Lung (tissue), 12 donors: ENCODE results near the gene SLC14A1. TPM values are rescaled to one million over a fixed set of nuclear protein-coding genes. Genes with fewer than 3 reads are reported as not detected.
A peak's percentile ranks its signal among the peaks of the same experiment; 100 is the strongest.

ENCODE experiments used
- ATAC-seq: fragments of 200-7000 bp; cut with Tn5 transposase; one replicate; pipeline ENCODE4 v1.9.1; 2020; ENCODE audit warnings: moderate number of reproducible peaks; ENCODE audit not compliant: insufficient read depth, low FRiP score
- DNase-seq, 3 donors: peaks; one replicate each; pipeline ENCODE4 v3.0.0-alpha.2; 2013 to 2017
- H3K27ac ChIP-seq, 2 donors: one replicate each; pipeline ENCODE4 v1.5.1; 2013; ENCODE audit warnings: mild to moderate bottlenecking in 2 of 2, moderate library complexity in 2 of 2, control low read depth in 1 of 2, inconsistent platforms in 1 of 2, low read depth in 1 of 2, low read length in 1 of 2
- H3K27me3 ChIP-seq, 3 donors: one replicate each; pipeline ENCODE4 v1.5.1; 2013; ENCODE audit warnings: low read length in 2 of 3; ENCODE audit not compliant: control insufficient read depth in 3 of 3, insufficient read depth in 3 of 3
- H3K36me3 ChIP-seq, 4 donors: one replicate each; pipeline ENCODE4 v1.5.1; 2013; ENCODE audit warnings: low read length in 4 of 4, mild to moderate bottlenecking in 1 of 4, moderate library complexity in 1 of 4; ENCODE audit not compliant: control insufficient read depth in 4 of 4, insufficient read depth in 4 of 4
- H3K4me1 ChIP-seq, 5 donors: one replicate each; pipeline ENCODE4 v1.5.1; 2013; ENCODE audit warnings: low read length in 5 of 5, mild to moderate bottlenecking in 2 of 5, moderate library complexity in 1 of 5; ENCODE audit not compliant: control insufficient read depth in 5 of 5, insufficient read depth in 5 of 5
- H3K4me3 ChIP-seq: one replicate; pipeline ENCODE4 v1.5.1; 2013; ENCODE audit warnings: mild to moderate bottlenecking, control low read depth, moderate library complexity
- H3K9ac ChIP-seq, 2 donors: one replicate each; pipeline ENCODE4 v1.5.1; 2013; ENCODE audit warnings: low read length in 2 of 2, control low read depth in 1 of 2; ENCODE audit not compliant: insufficient read depth in 1 of 2
- H3K9me3 ChIP-seq, 4 donors: one replicate each; pipeline ENCODE4 v1.5.1; 2013; ENCODE audit warnings: low read length in 3 of 4, mild to moderate bottlenecking in 1 of 4, moderate library complexity in 1 of 4; ENCODE audit not compliant: control insufficient read depth in 4 of 4, insufficient read depth in 3 of 4
- CTCF ChIP-seq: IDR thresholded peaks from 2 replicates; pipeline ENCODE4 v1.5.1; 2012; ENCODE audit warnings: mild to moderate bottlenecking; ENCODE audit errors: control extremely low read depth, extremely low read depth
- WGBS, 2 donors: extraction: QIAGEN DNeasy Blood & Tissue Kit; methylation state at CpG; one replicate each; pipeline ENCODE4 v1.1.7; 2013; 5-methylcytosine and 5-hydroxymethylcytosine counted together
- polyA plus RNA-seq, 2 donors: library from polyadenylated mRNA; stranded (reverse); fragments of 200-250 nt; gene quantifications; one replicate each; pipeline ENCODE4 v1.2.1, GENCODE V29; 2013
- total RNA-seq, 2 donors: library from RNA; depleted of rRNA in 1 of 2; stranded (reverse); fragments of >200 nt in 1 of 2; gene quantifications; one replicate each; pipeline ENCODE4 v1.2.1, GENCODE V29; 2014 to 2021
- donor health status: control.
- donor health status: control.
- donor health status: Bipolar disorder and iron deficiency.
- donor health status: healthy.
- donor health status: DM: yes; HTN: yes; CAD: no.

The SLC14A1 gene
- total and polyA plus RNA-seq, 4 donors = 0.31 to 10.5 (median 1.0) TPM

DNA sequence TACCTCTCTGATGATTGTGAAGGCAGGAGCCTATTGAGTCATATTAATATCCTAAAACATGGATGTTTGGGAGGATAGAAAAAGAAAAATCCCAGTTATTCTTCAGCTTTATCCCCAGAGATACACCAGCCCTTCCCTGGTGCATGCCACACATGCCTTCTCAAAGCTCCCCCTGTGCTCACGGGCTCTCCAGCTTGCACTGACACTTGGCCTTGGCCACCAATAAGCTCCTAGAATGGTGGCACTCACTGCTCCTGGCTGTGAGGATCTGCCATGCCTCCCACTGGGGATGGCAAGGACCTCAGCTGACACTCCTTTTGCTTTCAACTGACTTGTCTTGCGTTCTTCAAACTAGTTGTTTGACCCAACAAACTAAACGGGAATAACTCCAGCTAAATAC lies 15.9 kb downstream of the SLC14A1 start:
- 73 to 89% methylated on average over 3 of the region's 3 CpGs for WGBS, 2 donors
- Histone ChIP-seq H3K4me3 (no peak overlapping the region), H3K4me1 (peaks cover 0 to 4% (median 0%) of the 10 kb centered on the region in 5 donors), H3K9me3 (no peaks in the 10 kb centered on the region), H3K27ac (peak overlapping the region in 1 of 2 donors; percentile 22), H3K9ac (peak overlapping the region in 1 of 2 donors; percentile 16), H3K27me3 (peaks cover 0 to 4% (median 0%) of the 10 kb centered on the region in 3 donors), H3K36me3 (no peaks in the 10 kb centered on the region)
- DNase-seq = no peak
- no peak for ATAC-seq
- TF ChIP-seq CTCF = no peak

DNA sequence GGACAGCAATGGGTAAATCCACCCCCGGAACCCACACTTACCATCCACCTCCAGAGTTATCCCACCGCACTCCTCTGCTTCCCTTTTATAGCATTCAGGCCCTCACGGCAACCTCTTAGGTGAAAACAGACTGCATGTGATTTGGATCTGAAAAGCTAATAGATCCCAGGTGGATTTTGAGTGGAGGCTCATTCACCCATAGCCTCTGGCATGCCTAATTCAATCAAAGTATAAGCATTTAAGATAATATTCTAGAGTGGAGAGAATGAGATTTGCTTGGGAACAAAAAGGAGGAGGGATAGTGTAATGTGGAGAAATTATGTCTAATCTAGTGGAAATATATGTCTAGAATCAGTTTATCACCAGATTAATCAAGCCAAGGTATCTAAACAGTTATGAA lies 17.1 kb downstream of the SLC14A1 start:
- H3K9me3 ChIP-seq = no peaks in the 10 kb centered on the region
- H3K4me3 ChIP-seq = no peak overlapping the region
- H3K27me3 ChIP-seq = peaks cover 0 to 4% (median 0%) of the 10 kb centered on the region in 3 donors
- 80 to 96% methylated on average over 3 of the region's 3 CpGs for WGBS, 2 donors
- ATAC-seq (no peak), DNase-seq (no peak)
- H3K27ac ChIP-seq = no peak overlapping the region
- H3K4me1 ChIP-seq = peaks cover 0 to 9% (median 0%) of the 10 kb centered on the region in 5 donors
- H3K36me3 ChIP-seq = no peaks in the 10 kb centered on the region
- no peak overlapping the region for H3K9ac ChIP-seq
- TF ChIP-seq CTCF = no peak

DNA sequence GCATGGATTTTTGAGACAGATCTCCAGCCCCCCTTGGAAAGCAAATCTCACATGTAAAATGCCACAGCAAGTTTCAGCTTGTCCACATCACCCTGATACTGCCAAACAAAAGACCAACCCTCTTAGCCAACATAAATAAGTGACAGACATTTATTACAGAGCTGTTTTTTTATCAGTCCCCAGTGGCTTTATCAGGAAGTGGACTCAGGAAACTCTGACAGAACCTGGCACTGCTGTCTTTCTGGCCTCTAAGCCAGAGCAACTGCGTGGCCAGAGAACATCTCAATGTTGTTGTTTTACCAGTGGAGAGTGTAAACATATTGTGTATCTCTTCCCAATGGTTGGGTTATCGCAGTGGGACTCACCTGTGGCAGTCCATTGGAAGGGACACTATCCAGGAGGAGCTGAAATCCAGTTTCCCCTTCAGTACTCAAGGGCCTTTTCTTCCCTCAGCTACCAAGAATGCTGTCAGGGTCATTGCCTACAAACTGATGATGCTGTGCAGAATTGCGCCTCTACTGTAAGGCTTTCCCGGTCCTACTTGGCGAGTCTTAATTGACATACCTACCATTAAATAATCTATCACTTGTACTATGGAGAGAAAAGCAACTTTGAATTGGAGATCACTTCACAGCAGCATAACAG lies 22.0 kb downstream of the SLC14A1 start:
- no peaks in the 10 kb centered on the region for H3K9me3 ChIP-seq
- no peaks in the 10 kb centered on the region for H3K36me3 ChIP-seq
- peaks cover 0 to 2% (median 0%) of the 10 kb centered on the region in 3 donors for H3K27me3 ChIP-seq
- H3K27ac ChIP-seq = peak overlapping the region in 1 of 2 donors; percentile 54
- no peak overlapping the region for H3K9ac ChIP-seq
- DNase-seq (peak in 1 of 3 donors; percentile 6), ATAC-seq (no peak)
- H3K4me3 ChIP-seq = no peak overlapping the region
- H3K4me1 ChIP-seq = peaks cover 0 to 14% (median 0%) of the 10 kb centered on the region in 5 donors
- no peak for TF ChIP-seq CTCF
- 69 to 80% methylated on average over 5 of the region's 5 CpGs for WGBS, 2 donors

GRCh38 chr18:45748501-45748900 lies 24.5 kb downstream of the SLC14A1 start:
- peaks cover 0 to 14% (median 0%) of the 10 kb centered on the region in 5 donors for H3K4me1 ChIP-seq
- no peaks in the 10 kb centered on the region for H3K27me3 ChIP-seq
- no peak overlapping the region for H3K9ac ChIP-seq
- no peak overlapping the region for H3K27ac ChIP-seq
- no peak for TF ChIP-seq CTCF
- DNase-seq (no peak), ATAC-seq (no peak)
- H3K9me3 ChIP-seq = no peaks in the 10 kb centered on the region
- 45% methylated on average over 2 of the region's 2 CpGs for WGBS, 2 donors
- H3K4me3 ChIP-seq = no peak overlapping the region
- no peaks in the 10 kb centered on the region for H3K36me3 ChIP-seq
